Measurements from ENCODE around the gene ATP6AP1.

DNA sequence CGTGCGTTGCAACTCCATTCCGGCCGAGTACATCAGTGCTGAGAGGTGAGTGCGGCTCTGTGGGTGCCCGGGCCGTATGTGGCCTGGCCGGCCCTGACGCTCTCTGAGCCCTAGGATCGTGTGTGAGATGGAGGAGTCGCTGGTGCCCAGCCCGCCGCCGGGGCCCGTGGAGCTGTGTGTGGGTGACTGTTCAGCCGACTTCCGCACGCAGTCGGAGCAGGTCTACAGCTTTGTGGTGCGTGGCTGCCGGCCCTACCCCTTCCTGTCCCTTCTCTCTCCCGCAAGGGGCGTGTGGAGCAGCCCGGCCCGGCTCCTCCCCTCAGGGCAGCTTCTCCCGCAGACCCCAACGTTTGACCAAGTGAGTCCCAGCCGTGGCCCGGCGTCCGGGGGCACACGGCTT, 37.6 kb downstream of the ATP6AP1 start:
- TF ChIP-seq, protein P1, sequence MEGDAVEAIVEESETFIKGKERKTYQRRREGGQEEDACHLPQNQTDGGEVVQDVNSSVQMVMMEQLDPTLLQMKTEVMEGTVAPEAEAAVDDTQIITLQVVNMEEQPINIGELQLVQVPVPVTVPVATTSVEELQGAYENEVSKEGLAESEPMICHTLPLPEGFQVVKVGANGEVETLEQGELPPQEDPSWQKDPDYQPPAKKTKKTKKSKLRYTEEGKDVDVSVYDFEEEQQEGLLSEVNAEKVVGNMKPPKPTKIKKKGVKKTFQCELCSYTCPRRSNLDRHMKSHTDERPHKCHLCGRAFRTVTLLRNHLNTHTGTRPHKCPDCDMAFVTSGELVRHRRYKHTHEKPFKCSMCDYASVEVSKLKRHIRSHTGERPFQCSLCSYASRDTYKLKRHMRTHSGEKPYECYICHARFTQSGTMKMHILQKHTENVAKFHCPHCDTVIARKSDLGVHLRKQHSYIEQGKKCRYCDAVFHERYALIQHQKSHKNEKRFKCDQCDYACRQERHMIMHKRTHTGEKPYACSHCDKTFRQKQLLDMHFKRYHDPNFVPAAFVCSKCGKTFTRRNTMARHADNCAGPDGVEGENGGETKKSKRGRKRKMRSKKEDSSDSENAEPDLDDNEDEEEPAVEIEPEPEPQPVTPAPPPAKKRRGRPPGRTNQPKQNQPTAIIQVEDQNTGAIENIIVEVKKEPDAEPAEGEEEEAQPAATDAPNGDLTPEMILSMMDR (IDR thresholded peaks at IDR 0.05), result no peak
- TF ChIP-seq EZH2phosphoT487 (IDR thresholded peaks at IDR 0.05) (no peak), EZH2 (IDR thresholded peaks at IDR 0.05) (no peak)
